Measurements from ENCODE around the gene PCSK4. TPM values are rescaled to one million over a fixed set of nuclear protein-coding genes. Genes with fewer than 3 reads are reported as not detected.

Gene PCSK4
- total and polyA plus RNA-seq, 9 of the 15 experiments (the other 6 are each of a cell fraction or from before 2014, with no cell fraction given) = 0.01 to 9.1 (median 2.1) TPM; not detected in 1

GRCh38 chr19:1512671-1513498 lies 22.7 kb upstream of the PCSK4 start, which contains the start of gene ADAMTSL5 (continued):
- TF ChIP-seq ZNF551 (CRISPR knock-in tag; IDR thresholded peaks at IDR 0.05) (no peak), JUN (IDR thresholded peaks at IDR 0.05; ENCODE audit: borderline replicate concordance, low read depth, low read length) (no peak), JUN (CRISPR knock-in tag; IDR thresholded peaks at IDR 0.05; ENCODE audit: borderline replicate concordance) (no peak), KDM5B (IDR thresholded peaks at IDR 0.05; ENCODE audit: insufficient replicate concordance, low read depth, low read length) (peak; percentile 83), MBD1 (CRISPR knock-in tag; IDR thresholded peaks at IDR 0.05) (no peak), CTCF (IDR thresholded peaks at IDR 0.05 in 2 of 3, conservative IDR thresholded peaks at IDR 0.05 in 1 of 3; ENCODE audit: insufficient read depth in 2 of 3, low read depth in 1 of 3, low read length in 3 of 3) (peak in 2 of 3 experiments; percentile 51 to 55; a peak in 2 of 6 replicates), E2F6 (IDR thresholded peaks at IDR 0.05; ENCODE audit: borderline replicate concordance in 1 of 2, extremely low read depth in 1 of 2, insufficient read depth in 1 of 2, insufficient read length in 1 of 2, low read depth in 1 of 2, low read length in 1 of 2, poor library complexity in 1 of 2, severe bottlenecking in 1 of 2) (peak; percentile 29 to 55), SMARCA5 (IDR thresholded peaks at IDR 0.05) (peak; percentile 96), ERF (CRISPR knock-in tag; IDR thresholded peaks at IDR 0.05) (0 out of 2 replicates have a peak, but pooled peaks have one; percentile 68), SMAD4 (CRISPR knock-in tag; conservative IDR thresholded peaks at IDR 0.05) (peak; percentile 85), ZNF121 (CRISPR knock-in tag; conservative IDR thresholded peaks at IDR 0.05) (peak; percentile 88), REST (IDR thresholded peaks at IDR 0.05; ENCODE audit: borderline replicate concordance) (peak; percentile 38), REST (CRISPR knock-in tag; IDR thresholded peaks at IDR 0.05; ENCODE audit: low read depth) (0 out of 2 replicates have a peak, but pooled peaks have one; percentile 54)
